Measurements from ENCODE around the gene ENPEP.

ENPEP gene

DNA sequence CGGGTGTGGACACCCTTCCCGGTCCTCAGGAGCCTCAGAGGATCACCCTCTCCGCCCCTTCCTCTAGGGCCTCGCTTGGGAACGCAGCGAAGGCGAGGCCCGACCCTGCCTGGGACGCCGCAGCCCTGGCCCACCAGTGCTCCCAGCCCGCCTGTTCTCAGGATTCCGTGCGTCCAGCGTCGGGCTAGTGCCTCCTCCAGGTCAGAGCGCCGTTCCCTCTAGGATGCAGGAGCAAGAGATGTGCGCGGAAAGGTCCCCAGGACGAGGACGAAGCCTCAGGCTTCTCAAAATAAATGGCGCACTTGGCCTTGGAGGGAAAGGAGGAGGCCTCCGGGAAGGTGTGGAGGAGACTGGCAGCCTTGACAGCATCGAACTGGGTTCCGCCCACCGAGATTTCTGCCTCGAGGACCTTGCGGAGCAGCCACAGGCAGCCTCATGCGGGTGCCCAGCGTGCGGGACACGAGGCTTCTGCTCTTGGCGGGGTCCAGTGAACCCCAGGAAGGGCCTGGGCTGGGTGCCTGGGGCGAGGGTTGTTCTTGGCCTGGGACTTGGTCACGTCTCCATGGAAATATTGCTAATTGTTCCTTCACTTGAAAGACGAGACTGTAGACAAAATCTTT lies 111.8 kb downstream of the ENPEP start:
- Histone ChIP-seq H3K36me3 (ENCODE audit: insufficient read depth, low read length) (no peaks in the 10 kb centered on the region), H3K4me1 (ENCODE audit: insufficient read depth, low read length) (no peaks in the 10 kb centered on the region), H3K9ac (ENCODE audit: low read depth, low read length) (no peak overlapping the region), H3K9me3 (ENCODE audit: control insufficient read depth, insufficient read depth, low read length) (no peaks in the 10 kb centered on the region)

DNA sequence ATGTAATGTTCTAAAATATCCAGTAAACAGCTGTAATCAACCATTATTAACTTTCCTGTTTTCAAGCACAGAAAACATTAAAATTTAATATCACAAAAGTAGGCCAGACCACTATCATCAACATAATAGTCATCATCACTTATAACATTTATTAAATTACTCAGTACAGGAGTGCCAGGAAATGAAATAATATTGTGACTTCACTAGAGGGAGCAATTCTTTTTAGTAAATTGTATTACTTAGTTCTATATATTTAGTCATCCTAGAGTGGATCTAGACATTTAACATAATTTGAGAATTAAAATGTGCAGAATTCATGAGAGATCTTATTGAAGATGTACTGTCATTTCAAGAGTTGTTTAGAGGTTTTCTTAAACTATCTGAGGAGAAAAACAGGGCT lies 113.3 kb downstream of the ENPEP start:
- no peaks in the 10 kb centered on the region for H3K4me1 ChIP-seq (ENCODE audit: insufficient read depth, low read length)
- H3K36me3 ChIP-seq (ENCODE audit: insufficient read depth, low read length), result no peaks in the 10 kb centered on the region
- no peaks in the 10 kb centered on the region for H3K9me3 ChIP-seq (ENCODE audit: control insufficient read depth, insufficient read depth, low read length)
- H3K9ac ChIP-seq (ENCODE audit: low read depth, low read length), result no peak overlapping the region

DNA sequence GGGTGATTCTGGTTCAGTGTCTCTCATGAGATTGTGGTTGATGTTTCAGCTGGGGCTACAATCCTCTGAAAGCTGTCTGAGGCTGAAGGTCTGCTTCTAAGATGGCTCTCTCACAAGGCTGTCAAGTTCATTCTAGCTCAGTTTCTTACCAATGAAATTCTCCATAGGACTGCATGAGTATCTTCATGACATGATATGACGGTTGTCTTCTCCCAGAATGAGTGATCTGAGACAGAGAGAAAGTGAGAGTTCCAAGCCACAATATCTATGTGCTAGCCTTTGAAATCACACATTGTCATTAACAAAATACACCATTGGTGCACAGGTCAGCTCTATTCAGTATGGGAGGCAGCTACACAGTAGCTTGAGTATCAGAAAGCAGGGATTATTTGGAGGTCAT lies 119.6 kb downstream of the ENPEP start:
- Histone ChIP-seq H3K4me1 (ENCODE audit: insufficient read depth, low read length) (no peaks in the 10 kb centered on the region), H3K9me3 (ENCODE audit: control insufficient read depth, insufficient read depth, low read length) (peaks cover 4% of the 10 kb centered on the region; the same call in 1 of the 2 replicates), H3K9ac (ENCODE audit: low read depth, low read length) (no peak overlapping the region), H3K36me3 (ENCODE audit: insufficient read depth, low read length) (no peaks in the 10 kb centered on the region)

DNA sequence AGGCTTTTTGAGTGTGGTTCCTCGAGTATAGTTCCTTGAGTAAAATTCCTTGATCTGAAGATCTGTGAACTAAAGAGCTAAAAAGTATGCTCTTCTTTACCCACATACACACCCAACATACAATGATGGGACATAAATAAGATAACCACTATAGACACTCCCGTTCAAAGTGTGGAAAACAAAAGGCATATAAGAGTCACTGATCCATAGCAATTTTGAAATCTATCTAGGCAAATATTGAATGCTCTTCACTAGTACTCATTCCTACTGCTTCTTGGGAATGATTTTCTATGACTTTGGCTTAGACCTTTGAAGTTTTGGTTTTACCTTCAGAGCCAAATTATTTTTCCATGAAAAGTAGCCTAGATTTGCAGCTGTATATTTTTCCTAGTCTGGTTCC lies 120.5 kb downstream of the ENPEP start:
- peaks cover 4% of the 10 kb centered on the region; the same call in 1 of the 2 replicates for H3K9me3 ChIP-seq (ENCODE audit: control insufficient read depth, insufficient read depth, low read length)
- no peak overlapping the region for H3K9ac ChIP-seq (ENCODE audit: low read depth, low read length)
- H3K4me1 ChIP-seq (ENCODE audit: insufficient read depth, low read length), result no peaks in the 10 kb centered on the region
- no peaks in the 10 kb centered on the region for H3K36me3 ChIP-seq (ENCODE audit: insufficient read depth, low read length)

DNA sequence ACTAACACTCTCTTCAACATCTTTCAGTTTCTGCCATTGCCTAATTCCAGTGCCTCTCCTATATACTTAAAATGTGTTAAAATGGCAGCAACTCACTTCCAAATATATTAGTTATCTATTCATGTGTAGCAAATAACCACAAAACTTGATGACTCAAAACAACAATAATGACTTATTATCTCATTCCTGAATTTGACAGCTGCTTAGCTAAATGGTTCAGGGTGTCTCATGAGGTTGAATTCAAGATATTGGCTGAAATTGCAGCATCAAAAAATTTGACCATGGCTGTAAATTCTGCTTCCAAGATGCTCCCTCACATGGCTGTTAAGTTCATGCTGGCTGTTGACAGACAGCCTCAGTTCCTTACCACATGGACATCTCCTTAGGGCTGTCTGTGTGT lies 121.6 kb downstream of the ENPEP start:
- Histone ChIP-seq H3K36me3 (ENCODE audit: insufficient read depth, low read length) (no peaks in the 10 kb centered on the region), H3K4me1 (ENCODE audit: insufficient read depth, low read length) (no peaks in the 10 kb centered on the region), H3K9me3 (ENCODE audit: control insufficient read depth, insufficient read depth, low read length) (peaks cover 4% of the 10 kb centered on the region; the same call in 1 of the 2 replicates), H3K9ac (ENCODE audit: low read depth, low read length) (no peak overlapping the region)

DNA sequence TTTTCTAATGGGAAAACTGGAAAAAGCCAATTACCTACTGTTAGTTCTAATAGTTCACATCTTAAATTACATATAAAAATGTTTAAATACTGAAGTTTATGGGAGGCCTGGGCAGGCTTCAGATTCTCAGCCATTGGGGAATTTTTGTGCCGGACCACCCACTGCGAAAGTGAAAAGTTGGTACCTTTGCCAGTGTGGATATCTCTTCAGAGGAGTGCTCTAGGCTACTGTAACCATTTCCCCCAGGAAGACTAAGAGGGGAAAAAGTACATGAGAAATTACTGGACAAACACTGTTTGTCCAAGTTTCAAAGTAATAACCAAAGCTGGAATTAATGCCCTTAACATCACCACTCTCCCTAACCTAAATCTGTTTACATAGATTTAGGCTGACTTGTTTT lies 126.1 kb downstream of the ENPEP start:
- H3K36me3 ChIP-seq (ENCODE audit: insufficient read depth, low read length), result no peaks in the 10 kb centered on the region
- no peak overlapping the region for H3K9ac ChIP-seq (ENCODE audit: low read depth, low read length)
- H3K4me1 ChIP-seq (ENCODE audit: insufficient read depth, low read length), result no peaks in the 10 kb centered on the region
- no peaks in the 10 kb centered on the region for H3K9me3 ChIP-seq (ENCODE audit: control insufficient read depth, insufficient read depth, low read length)

DNA sequence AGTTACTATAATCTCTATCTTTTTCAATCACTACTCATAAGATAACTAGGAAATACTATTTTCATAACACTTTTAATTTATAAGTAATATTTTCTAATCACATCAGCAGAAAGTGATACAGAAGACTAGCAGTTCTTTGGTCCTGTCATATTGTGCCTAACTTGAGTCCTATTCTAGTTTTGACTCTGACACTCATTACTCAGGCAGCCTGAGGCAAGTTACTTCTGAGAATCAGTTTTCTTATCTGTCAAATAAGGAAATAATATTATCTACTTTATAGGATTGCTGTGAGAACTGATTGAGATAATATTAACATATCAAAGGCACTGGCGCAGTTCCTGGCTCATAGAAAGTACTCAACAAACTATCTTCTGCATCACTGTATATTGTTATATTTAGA lies 129.1 kb downstream of the ENPEP start:
- Histone ChIP-seq H3K36me3 (ENCODE audit: insufficient read depth, low read length) (no peaks in the 10 kb centered on the region), H3K9me3 (ENCODE audit: control insufficient read depth, insufficient read depth, low read length) (no peaks in the 10 kb centered on the region), H3K9ac (ENCODE audit: low read depth, low read length) (no peak overlapping the region), H3K4me1 (ENCODE audit: insufficient read depth, low read length) (no peaks in the 10 kb centered on the region)

DNA sequence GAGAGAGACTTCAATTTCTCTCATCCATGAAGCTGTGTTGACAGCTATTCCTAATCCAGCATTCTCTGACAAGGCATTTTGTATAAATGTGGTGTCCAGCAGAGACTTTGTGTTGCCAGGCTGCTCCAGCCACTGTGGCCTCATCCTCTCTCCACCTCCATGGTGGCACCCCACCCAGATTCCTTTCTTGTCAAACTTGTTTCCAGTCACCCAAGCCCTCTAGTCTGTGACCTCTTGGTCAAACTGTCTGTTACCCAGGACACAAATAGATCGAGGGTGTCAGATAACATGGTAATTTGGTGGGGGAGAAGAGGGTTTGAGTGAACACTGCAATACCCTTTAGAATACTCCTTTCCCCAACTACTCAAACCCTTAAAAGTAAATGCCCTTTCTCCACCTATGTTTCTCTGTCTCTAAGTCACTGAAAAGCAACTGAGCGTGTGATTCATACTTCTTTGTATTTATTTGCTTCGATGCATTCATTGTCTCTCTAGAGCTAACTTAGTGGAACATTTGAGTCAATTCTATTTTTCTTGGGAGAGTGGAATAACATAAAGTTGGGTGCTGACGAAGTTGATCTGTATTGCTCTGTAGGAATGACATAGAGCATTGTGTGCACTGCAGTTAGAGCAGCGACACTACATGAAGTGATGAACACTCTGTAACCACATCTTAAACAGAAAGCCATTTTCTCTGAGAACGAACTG lies 133.2 kb downstream of the ENPEP start:
- no peaks in the 10 kb centered on the region for H3K36me3 ChIP-seq (ENCODE audit: insufficient read depth, low read length)
- no peaks in the 10 kb centered on the region for H3K9me3 ChIP-seq (ENCODE audit: control insufficient read depth, insufficient read depth, low read length)
- H3K9ac ChIP-seq (ENCODE audit: low read depth, low read length), result no peak overlapping the region
- H3K4me1 ChIP-seq (ENCODE audit: insufficient read depth, low read length), result no peaks in the 10 kb centered on the region; the same call in 1 of the 2 replicates

DNA sequence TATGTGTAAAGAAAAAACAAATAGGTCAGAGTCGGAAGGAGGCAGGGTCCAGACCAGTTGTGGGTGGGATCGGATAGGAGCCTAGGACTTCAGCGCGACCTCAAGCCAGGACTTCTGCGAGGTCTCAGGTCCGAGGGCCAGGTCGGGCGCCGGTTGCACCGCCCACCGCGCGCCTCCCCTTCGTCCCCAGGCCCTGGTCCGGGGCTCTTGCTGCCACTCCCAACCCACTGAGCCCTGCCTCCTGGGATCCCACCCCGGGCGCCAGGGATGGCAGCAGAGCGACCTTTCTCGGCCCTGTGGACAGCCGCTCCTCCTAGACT lies 134.6 kb downstream of the ENPEP start:
- H3K36me3 ChIP-seq (ENCODE audit: insufficient read depth, low read length), result no peaks in the 10 kb centered on the region
- H3K9ac ChIP-seq (ENCODE audit: low read depth, low read length), result no peak overlapping the region; the same call in 1 of the 2 replicates
- no peaks in the 10 kb centered on the region; the same call in 1 of the 2 replicates for H3K4me1 ChIP-seq (ENCODE audit: insufficient read depth, low read length)
- no peaks in the 10 kb centered on the region for H3K9me3 ChIP-seq (ENCODE audit: control insufficient read depth, insufficient read depth, low read length)

DNA sequence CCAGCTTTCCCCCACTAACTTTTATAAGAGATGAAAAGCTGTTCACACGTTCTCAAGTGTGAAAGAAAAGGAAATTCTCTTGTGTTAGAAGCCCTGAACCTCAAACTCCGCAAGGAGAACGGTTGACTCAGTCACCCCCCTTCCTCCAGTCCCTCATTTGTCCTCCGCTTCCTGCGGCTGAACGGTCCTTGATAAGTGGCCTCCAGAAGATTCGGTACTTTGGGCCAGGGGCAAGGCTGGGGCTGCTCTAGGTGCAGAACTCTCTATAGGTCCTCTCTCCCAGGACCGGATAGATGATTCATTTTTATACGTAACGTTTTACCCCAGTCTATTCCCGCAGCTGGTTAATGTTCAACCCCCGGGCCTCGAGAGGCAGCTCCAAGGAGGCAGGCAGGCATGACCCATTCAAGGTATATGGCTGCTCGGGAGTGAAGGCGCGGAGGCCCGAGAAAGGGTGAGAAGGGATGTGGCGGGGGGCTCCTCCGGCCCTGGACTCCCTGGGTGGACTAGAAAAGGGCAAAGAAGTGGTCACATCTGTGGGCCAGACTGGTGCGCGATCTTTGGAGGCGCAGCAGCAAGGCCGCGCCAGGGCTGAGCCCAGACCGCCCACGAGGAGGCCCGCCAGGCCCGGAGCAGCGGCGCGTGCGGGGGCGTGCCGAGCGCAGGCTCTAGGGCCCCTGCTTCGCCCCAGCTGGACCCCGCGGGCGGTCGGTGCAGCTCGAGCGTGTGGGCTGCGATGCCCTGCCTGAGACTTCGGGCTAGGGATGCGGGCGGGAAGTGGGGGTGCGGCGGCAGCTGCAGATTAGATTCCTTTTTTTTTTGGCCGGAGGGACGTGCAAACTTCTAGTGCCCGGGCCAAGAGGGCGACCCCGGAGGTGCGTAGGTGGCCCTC lies 135.2 kb downstream of the ENPEP start:
- no peak overlapping the region; the same call in 1 of the 2 replicates for H3K9ac ChIP-seq (ENCODE audit: low read depth, low read length)
- no peaks in the 10 kb centered on the region; the same call in 1 of the 2 replicates for H3K4me1 ChIP-seq (ENCODE audit: insufficient read depth, low read length)
- no peaks in the 10 kb centered on the region for H3K9me3 ChIP-seq (ENCODE audit: control insufficient read depth, insufficient read depth, low read length)
- no peaks in the 10 kb centered on the region for H3K36me3 ChIP-seq (ENCODE audit: insufficient read depth, low read length)

DNA sequence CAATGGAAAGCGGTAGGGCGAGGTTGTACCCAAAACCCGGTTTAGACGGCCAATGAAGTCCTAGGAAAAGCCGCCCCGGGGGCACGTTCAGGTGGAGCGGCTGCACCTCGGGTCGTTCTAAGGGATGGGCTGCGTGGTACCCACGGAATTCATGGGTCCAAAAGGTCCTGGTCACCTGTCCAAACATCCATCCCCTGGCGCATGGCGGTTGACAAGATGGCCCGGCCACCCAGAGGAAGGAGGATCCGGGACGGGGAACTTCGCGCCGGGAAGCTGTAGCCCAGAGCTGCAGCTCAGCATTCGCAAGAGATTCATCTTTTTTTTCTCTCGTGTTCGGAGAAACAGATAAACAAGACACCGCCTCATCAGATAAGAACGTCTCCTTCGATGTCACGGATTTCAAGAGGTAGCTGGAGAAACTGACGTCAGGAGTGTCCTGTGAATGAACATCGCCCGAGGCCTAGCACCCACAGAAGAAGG lies 136.1 kb downstream of the ENPEP start:
- Histone ChIP-seq H3K36me3 (ENCODE audit: insufficient read depth, low read length) (no peaks in the 10 kb centered on the region), H3K9ac (ENCODE audit: low read depth, low read length) (no peak overlapping the region; the same call in 1 of the 2 replicates), H3K4me1 (ENCODE audit: insufficient read depth, low read length) (no peaks in the 10 kb centered on the region; the same call in 1 of the 2 replicates), H3K9me3 (ENCODE audit: control insufficient read depth, insufficient read depth, low read length) (no peaks in the 10 kb centered on the region)

DNA sequence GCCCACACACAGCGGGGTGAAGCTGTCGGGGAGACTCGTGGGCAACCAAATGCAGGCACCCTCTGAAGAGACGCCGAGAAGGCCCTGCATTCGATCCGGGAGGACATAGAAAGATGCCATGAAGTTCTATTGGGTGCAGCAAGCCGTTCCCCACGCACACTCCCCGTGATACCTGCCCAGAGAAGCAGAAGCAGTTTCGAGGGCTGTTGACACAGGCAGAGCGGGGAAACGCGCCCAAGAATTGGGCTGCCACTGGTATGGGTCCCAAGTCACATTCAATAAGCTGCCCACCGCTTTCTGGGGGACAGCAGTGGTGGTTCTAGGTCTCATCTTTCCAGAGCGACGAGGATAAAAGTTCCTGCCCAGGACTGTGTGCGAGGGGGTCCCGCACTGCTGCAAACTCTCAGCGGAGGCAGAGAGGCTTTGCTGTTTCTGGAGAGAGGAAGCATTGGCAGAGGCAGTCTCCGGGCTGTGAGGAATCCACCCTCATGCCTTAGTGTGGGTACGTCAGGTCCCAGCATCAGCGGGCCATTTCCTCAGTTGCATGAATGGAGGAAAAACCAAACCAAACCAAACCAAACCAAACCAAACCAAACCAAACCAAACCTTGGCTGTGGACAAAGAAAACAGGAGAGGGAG lies 136.8 kb downstream of the ENPEP start:
- no peaks in the 10 kb centered on the region; the same call in 1 of the 2 replicates for H3K4me1 ChIP-seq (ENCODE audit: insufficient read depth, low read length)
- no peaks in the 10 kb centered on the region for H3K9me3 ChIP-seq (ENCODE audit: control insufficient read depth, insufficient read depth, low read length)
- H3K9ac ChIP-seq (ENCODE audit: low read depth, low read length), result no peak overlapping the region
- no peaks in the 10 kb centered on the region for H3K36me3 ChIP-seq (ENCODE audit: insufficient read depth, low read length)

DNA sequence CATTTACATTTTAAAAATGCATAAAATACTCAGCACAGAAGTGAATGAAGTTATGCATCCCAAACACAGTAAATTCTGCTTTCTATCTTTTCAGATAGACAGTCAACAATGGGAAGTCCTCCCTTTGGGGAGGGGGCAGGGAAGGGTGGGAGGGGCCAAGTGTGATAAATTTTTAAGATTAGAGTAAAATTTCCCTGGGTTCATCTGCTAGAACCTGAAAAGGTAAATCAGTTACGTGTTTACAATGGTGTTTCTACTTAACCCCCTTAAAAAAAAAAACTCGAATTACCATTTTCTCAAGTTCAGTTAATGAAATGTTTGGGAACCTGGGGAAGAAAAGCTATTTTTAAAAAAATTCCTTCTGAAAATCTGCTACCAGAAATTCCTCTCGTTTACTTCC lies 137.8 kb downstream of the ENPEP start:
- Histone ChIP-seq H3K9ac (ENCODE audit: low read depth, low read length) (no peak overlapping the region; the same call in 1 of the 2 replicates), H3K36me3 (ENCODE audit: insufficient read depth, low read length) (no peaks in the 10 kb centered on the region), H3K9me3 (ENCODE audit: control insufficient read depth, insufficient read depth, low read length) (no peaks in the 10 kb centered on the region), H3K4me1 (ENCODE audit: insufficient read depth, low read length) (no peaks in the 10 kb centered on the region; the same call in 1 of the 2 replicates)

Measured in ES-I3 (cell line).